Ectodermal cell (in vitro differentiated cells): ENCODE results near the gene TSPAN12.

ENCODE experiments used
- H3K27ac ChIP-seq: 2 replicates; pipeline ENCODE4 v1.7.0; 2013; ENCODE audit warnings: mild to moderate bottlenecking, low read depth, low read length; ENCODE audit not compliant: insufficient read depth, poor library complexity, severe bottlenecking
- H3K27me3 ChIP-seq: 2 replicates; pipeline ENCODE4 v1.7.0; 2013; ENCODE audit warnings: mild to moderate bottlenecking, low read length; ENCODE audit not compliant: insufficient read depth, control insufficient read depth, poor library complexity, severe bottlenecking
- H3K36me3 ChIP-seq: one replicate; pipeline ENCODE4 v1.7.0; 2013; ENCODE audit warnings: low read length; ENCODE audit not compliant: control insufficient read depth, insufficient read depth
- H3K4me1 ChIP-seq: one replicate; pipeline ENCODE4 v1.7.0; 2013; ENCODE audit warnings: low read length; ENCODE audit not compliant: control insufficient read depth, insufficient read depth
- H3K4me3 ChIP-seq: 2 replicates; pipeline ENCODE4 v1.7.0; 2013; ENCODE audit warnings: low read depth, low read length, control low read depth; ENCODE audit not compliant: insufficient read depth
- H3K9me3 ChIP-seq: 2 replicates; pipeline ENCODE4 v1.7.0; 2013; ENCODE audit warnings: mild to moderate bottlenecking, low read length, moderate library complexity; ENCODE audit not compliant: control insufficient read depth
- WGBS, 2 experiments: methylation state at CpG; one replicate each; pipeline ENCODE4 v1.1.7; 2013; ENCODE audit warnings: missing lambda C conversion rate in 2 of 2; 5-methylcytosine and 5-hydroxymethylcytosine counted together

Gene TSPAN12

GRCh38 chr7:120760851-120761250 lies 97.1 kb downstream of the TSPAN12 start:
- Histone ChIP-seq H3K27ac (no peak overlapping the region), H3K9me3 (no peaks in the 10 kb centered on the region)
- WGBS, 2 experiments, result 87 to 89% methylated on average over 3 of the region's 3 CpGs

GRCh38 chr7:120760050-120760449 lies 97.9 kb downstream of the TSPAN12 start:
- H3K27ac ChIP-seq, result no peak overlapping the region
- WGBS, 2 experiments, result 95 to 100% methylated on average over 2 of the region's 2 CpGs

More at GRCh38 chr7:120760851-120761250, 97.1 kb downstream of the TSPAN12 start:
- Histone ChIP-seq H3K36me3 (no peaks in the 10 kb centered on the region), H3K4me1 (no peaks in the 10 kb centered on the region), H3K4me3 (no peak overlapping the region), H3K27me3 (no peaks in the 10 kb centered on the region)

GRCh38 chr7:120743128-120743527 lies 114.8 kb downstream of the TSPAN12 start:
- peaks cover 20% of the 10 kb centered on the region for H3K4me1 ChIP-seq
- H3K36me3 ChIP-seq, result no peaks in the 10 kb centered on the region
- no peak overlapping the region for H3K27ac ChIP-seq
- 89 to 93% methylated on average over 3 of the region's 3 CpGs for WGBS, 2 experiments
- H3K9me3 ChIP-seq, result no peaks in the 10 kb centered on the region
- no peaks in the 10 kb centered on the region for H3K27me3 ChIP-seq
- H3K4me3 ChIP-seq, result no peak overlapping the region

More at GRCh38 chr7:120760050-120760449, 97.9 kb downstream of the TSPAN12 start:
- no peaks in the 10 kb centered on the region for H3K36me3 ChIP-seq
- H3K4me1 ChIP-seq, result no peaks in the 10 kb centered on the region
- no peaks in the 10 kb centered on the region for H3K27me3 ChIP-seq
- no peak overlapping the region for H3K4me3 ChIP-seq
- no peaks in the 10 kb centered on the region for H3K9me3 ChIP-seq

GRCh38 chr7:120742372-120742771 lies 115.6 kb downstream of the TSPAN12 start:
- peaks cover 20% of the 10 kb centered on the region for H3K4me1 ChIP-seq
- H3K9me3 ChIP-seq, result no peaks in the 10 kb centered on the region
- H3K36me3 ChIP-seq, result no peaks in the 10 kb centered on the region
- 1 to 7% methylated on average over 5 of the region's 5 CpGs for WGBS, 2 experiments
- H3K4me3 ChIP-seq, result no peak overlapping the region
- H3K27ac ChIP-seq, result peak overlapping the region; percentile 83
- H3K27me3 ChIP-seq, result no peaks in the 10 kb centered on the region

GRCh38 chr7:120741371-120742042 lies 116.4 kb downstream of the TSPAN12 start:
- H3K36me3 ChIP-seq, result no peaks in the 10 kb centered on the region
- H3K27ac ChIP-seq, result peak overlapping the region; percentile 83
- H3K9me3 ChIP-seq, result no peaks in the 10 kb centered on the region
- no peaks in the 10 kb centered on the region for H3K27me3 ChIP-seq
- peaks cover 20% of the 10 kb centered on the region for H3K4me1 ChIP-seq
- no peak overlapping the region for H3K4me3 ChIP-seq
- WGBS, 2 experiments, result 63 to 83% methylated on average over 5 to 7 of the region's 7 CpGs

GRCh38 chr7:120740348-120740747 lies 117.6 kb downstream of the TSPAN12 start:
- 84 to 91% methylated on average over 3 of the region's 3 CpGs for WGBS, 2 experiments
- H3K27me3 ChIP-seq, result no peaks in the 10 kb centered on the region
- no peak overlapping the region for H3K27ac ChIP-seq
- no peaks in the 10 kb centered on the region for H3K9me3 ChIP-seq
- no peaks in the 10 kb centered on the region for H3K36me3 ChIP-seq
- H3K4me1 ChIP-seq, result peaks cover 20% of the 10 kb centered on the region
- no peak overlapping the region for H3K4me3 ChIP-seq

- 59 to 76% methylated on average over 3 of the region's 3 CpGs for WGBS, 2 experiments
- Histone ChIP-seq H3K4me1 (peaks cover 20% of the 10 kb centered on the region), H3K4me3 (no peak overlapping the region), H3K27ac (no peak overlapping the region), H3K36me3 (no peaks in the 10 kb centered on the region), H3K27me3 (no peaks in the 10 kb centered on the region), H3K9me3 (no peaks in the 10 kb centered on the region)
These were observed 119.1 kb downstream of the TSPAN12 start for GRCh38 chr7:120738816-120739215.
